T-helper 2 cell (primary cell): ENCODE results near the gene POU5F2.

ENCODE experiments used
- DNase-seq, 5 experiments: peaks; one replicate each; pipeline versions ENCODE4 v3.0.0 to v3.0.0-alpha.2; 2012 to 2022

Gene POU5F2

GRCh38 chr5:93715761-93716160, 25.6 kb downstream of the POU5F2 start:
- DNase-seq = peak in 1 of 5 experiments; percentile 73

DNA sequence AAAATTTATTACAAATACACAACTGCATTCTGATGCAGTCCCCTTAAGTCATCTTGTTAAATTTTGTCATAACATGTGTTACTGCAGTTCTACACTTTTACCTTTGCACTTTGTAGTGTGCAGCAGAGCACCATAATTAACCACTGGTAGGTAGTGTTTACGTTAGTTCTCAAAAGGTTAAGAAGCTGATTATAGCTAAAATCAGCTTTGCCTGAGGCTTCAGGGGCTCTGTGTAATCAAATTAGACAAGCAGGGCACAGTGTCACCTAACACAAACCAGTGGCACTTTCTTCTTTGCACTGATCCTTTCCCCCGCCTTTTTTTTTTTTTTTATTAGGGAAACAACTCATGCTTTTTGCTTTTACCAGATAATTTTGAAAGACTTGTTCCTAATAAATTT, 26.1 kb downstream of the POU5F2 start:
- no peak for DNase-seq

- DNase-seq = no peak
These were observed 33.0 kb downstream of the POU5F2 start for GRCh38 chr5:93708442-93708841.

DNA sequence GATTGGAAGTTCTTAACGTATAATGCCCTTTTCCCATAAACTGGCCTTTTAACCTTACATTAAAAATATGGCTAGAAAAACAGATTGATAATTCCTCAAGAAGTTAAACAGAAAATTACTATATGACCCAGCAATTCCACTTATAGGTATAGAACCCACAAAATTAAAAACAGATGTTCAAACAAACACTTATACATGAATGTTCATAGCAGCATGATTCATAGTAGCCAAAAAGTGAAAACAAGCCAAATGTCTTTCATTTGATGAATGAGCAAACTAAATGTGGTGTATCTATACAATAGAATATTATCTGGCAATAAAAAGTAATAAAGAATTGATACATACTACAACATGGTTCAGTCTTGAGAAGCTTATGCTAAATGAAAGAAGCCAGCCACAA, 35.5 kb downstream of the POU5F2 start:
- DNase-seq = no peak

- DNase-seq = no peak
These were observed 36.4 kb downstream of the POU5F2 start for GRCh38 chr5:93704996-93705395.

DNA sequence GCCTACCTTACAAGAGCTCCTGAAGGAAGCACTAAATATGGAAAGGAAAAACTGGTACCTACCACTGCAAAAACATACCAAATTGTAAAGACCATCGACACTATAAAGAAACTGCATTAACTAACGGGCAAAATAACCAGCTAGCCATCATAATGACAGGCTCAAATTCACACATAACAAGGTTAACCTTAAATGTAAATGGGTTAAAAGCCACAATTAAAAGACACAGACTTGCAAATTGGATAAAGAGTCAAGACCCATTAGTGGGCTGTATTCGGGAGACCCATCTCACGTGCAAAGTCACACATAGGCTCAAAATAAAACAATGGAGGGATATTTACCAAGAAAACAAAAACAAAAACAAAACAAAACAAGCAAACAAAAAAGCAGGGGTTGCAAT, 49.4 kb downstream of the POU5F2 start:
- no peak for DNase-seq
